Astrocyte (in vitro differentiated cells and primary cell): Measurements from ENCODE around the gene TRMT44. TPM values are rescaled to one million over a fixed set of nuclear protein-coding genes. Genes with fewer than 3 reads are reported as not detected.

Experiments
- DNase-seq: peaks from one replicate; pipeline ENCODE4 v3.0.0-alpha.2; 2010; ENCODE audit warnings: low read depth
- FAIRE-seq: peaks from 2 replicates; lab custom pipeline; 2011; peaks lifted over from hg19 to GRCh38; lab: Jason Lieb, UNC
- H2AFZ ChIP-seq: 2 replicates; pipeline ENCODE4 v1.6.0; 2012; ENCODE audit warnings: low read depth, low read length, inconsistent platforms
- H3K27ac ChIP-seq: 2 replicates; pipeline ENCODE4 v1.5.1; 2011; ENCODE audit warnings: low read depth, low read length, inconsistent platforms
- H3K27me3 ChIP-seq: 2 replicates; pipeline ENCODE4 v1.6.0; 2011; ENCODE audit warnings: low read length, inconsistent platforms; ENCODE audit not compliant: insufficient read depth
- H3K36me3 ChIP-seq: 2 replicates; pipeline ENCODE4 v1.5.1; 2011; ENCODE audit warnings: low read length, inconsistent platforms; ENCODE audit not compliant: insufficient read depth
- H3K4me1 ChIP-seq: 2 replicates; pipeline ENCODE4 v1.5.1; 2011; ENCODE audit warnings: low read length, inconsistent platforms; ENCODE audit not compliant: insufficient read depth
- H3K4me2 ChIP-seq: 2 replicates; pipeline ENCODE4 v1.6.0; 2012; ENCODE audit warnings: low read length, inconsistent platforms
- H3K4me3 ChIP-seq: 2 replicates; pipeline ENCODE4 v1.5.1; 2011; ENCODE audit warnings: low read depth, mild to moderate bottlenecking, low read length, inconsistent platforms; ENCODE audit not compliant: insufficient read depth
- H3K79me2 ChIP-seq: 2 replicates; pipeline ENCODE4 v1.6.0; 2012; ENCODE audit warnings: mild to moderate bottlenecking, low read length, inconsistent platforms; ENCODE audit not compliant: insufficient read depth
- H3K9ac ChIP-seq: 2 replicates; pipeline ENCODE4 v1.6.0; 2012; ENCODE audit warnings: mild to moderate bottlenecking, low read length, inconsistent platforms
- H3K9me3 ChIP-seq: 2 replicates; pipeline ENCODE4 v1.5.1; 2012; ENCODE audit warnings: low read depth, mild to moderate bottlenecking, low read length, inconsistent platforms; ENCODE audit not compliant: insufficient read depth
- H4K20me1 ChIP-seq: 2 replicates; pipeline ENCODE4 v1.6.0; 2012; ENCODE audit warnings: low read length, inconsistent platforms; ENCODE audit not compliant: insufficient read depth
- H3K27ac Mint-ChIP-seq: one replicate; pipeline ENCODE4 v1.8.0; 2021; ENCODE audit warnings: mild to moderate bottlenecking, mixed read lengths; ENCODE audit not compliant: unreplicated experiment
- H3K27me3 Mint-ChIP-seq: one replicate; pipeline ENCODE4 v1.8.0; 2021; ENCODE audit warnings: low read depth, mixed read lengths; ENCODE audit not compliant: unreplicated experiment
- H3K36me3 Mint-ChIP-seq: one replicate; pipeline ENCODE4 v1.8.0; 2021; ENCODE audit warnings: low read depth, mixed read lengths; ENCODE audit not compliant: unreplicated experiment
- H3K4me1 Mint-ChIP-seq: one replicate; pipeline ENCODE4 v1.8.0; 2021; ENCODE audit warnings: low read depth, mixed read lengths; ENCODE audit not compliant: unreplicated experiment
- H3K4me3 Mint-ChIP-seq: one replicate; pipeline ENCODE4 v1.8.0; 2021; ENCODE audit warnings: mild to moderate bottlenecking, moderate library complexity, mixed read lengths; ENCODE audit not compliant: unreplicated experiment
- H3K9me3 Mint-ChIP-seq: one replicate; pipeline ENCODE4 v1.8.0; 2021; ENCODE audit warnings: mild to moderate bottlenecking, mixed read lengths; ENCODE audit not compliant: unreplicated experiment
- CTCF ChIP-seq: IDR thresholded peaks from 2 replicates; pipeline ENCODE4 v1.5.1; 2011; ENCODE audit warnings: low read depth, mild to moderate bottlenecking, inconsistent platforms, low read length, moderate library complexity; ENCODE audit not compliant: insufficient read depth
- EZH2 ChIP-seq: IDR thresholded peaks from 2 replicates; pipeline ENCODE4 v1.6.1; 2012; ENCODE audit warnings: mild to moderate bottlenecking, low read length, inconsistent platforms; ENCODE audit not compliant: insufficient read depth
- total RNA-seq: library from RNA; stranded (reverse); gene quantifications from 2 replicates; pipeline ENCODE4 v1.2.1, GENCODE V29; 2021

Gene TRMT44
- total RNA-seq, 1 donor from 2014 or later, result 18.0 TPM

GRCh38 chr4:8477676-8478075 is 37.1 kb downstream of the TRMT44 start:
- no peaks in the 10 kb centered on the region for H3K36me3 ChIP-seq
- H2AFZ ChIP-seq, result no peak overlapping the region
- no peak overlapping the region for H3K4me3 Mint-ChIP-seq
- H3K27me3 Mint-ChIP-seq, result no peaks in the 10 kb centered on the region
- FAIRE-seq (no peak), DNase-seq (no peak)
- no peaks in the 10 kb centered on the region for H3K27me3 ChIP-seq
- H3K27ac ChIP-seq, result no peak overlapping the region
- no peak overlapping the region for H3K9ac ChIP-seq
- H3K4me2 ChIP-seq, result no peak overlapping the region
- peaks cover 23% of the 10 kb centered on the region for H4K20me1 ChIP-seq
- H3K9me3 Mint-ChIP-seq, result no peaks in the 10 kb centered on the region
- H3K36me3 Mint-ChIP-seq, result peaks cover 11% of the 10 kb centered on the region
- no peak overlapping the region for H3K4me3 ChIP-seq
- H3K9me3 ChIP-seq, result no peaks in the 10 kb centered on the region
- TF ChIP-seq CTCF (no peak), EZH2 (no peak)
- H3K4me1 ChIP-seq, result peaks cover 13% of the 10 kb centered on the region
- H3K4me1 Mint-ChIP-seq, result peaks cover 19% of the 10 kb centered on the region
- H3K79me2 ChIP-seq, result no peaks in the 10 kb centered on the region
- H3K27ac Mint-ChIP-seq, result no peak overlapping the region

GRCh38 chr4:8478371-8478770 is 37.8 kb downstream of the TRMT44 start:
- H3K27me3 ChIP-seq, result no peaks in the 10 kb centered on the region
- H3K36me3 Mint-ChIP-seq, result peaks cover 11% of the 10 kb centered on the region
- FAIRE-seq (no peak), DNase-seq (no peak)
- H3K36me3 ChIP-seq, result no peaks in the 10 kb centered on the region
- no peak overlapping the region for H3K4me3 ChIP-seq
- peaks cover 12% of the 10 kb centered on the region for H3K4me1 Mint-ChIP-seq
- no peak overlapping the region for H2AFZ ChIP-seq
- H3K9me3 ChIP-seq, result no peaks in the 10 kb centered on the region
- H3K79me2 ChIP-seq, result no peaks in the 10 kb centered on the region
- H3K27ac Mint-ChIP-seq, result no peak overlapping the region
- H3K9ac ChIP-seq, result no peak overlapping the region
- no peaks in the 10 kb centered on the region for H3K27me3 Mint-ChIP-seq
- H4K20me1 ChIP-seq, result peaks cover 19% of the 10 kb centered on the region
- no peaks in the 10 kb centered on the region for H3K9me3 Mint-ChIP-seq
- H3K4me2 ChIP-seq, result no peak overlapping the region
- TF ChIP-seq EZH2, result no peak
- peaks cover 6% of the 10 kb centered on the region for H3K4me1 ChIP-seq
- H3K4me3 Mint-ChIP-seq, result no peak overlapping the region
- H3K27ac ChIP-seq, result no peak overlapping the region

- Histone ChIP-seq H4K20me1 (peaks cover 16% of the 10 kb centered on the region), H2AFZ (no peak overlapping the region), H3K36me3 (no peaks in the 10 kb centered on the region), H3K4me2 (no peak overlapping the region), H3K9ac (no peak overlapping the region), H3K27ac (no peak overlapping the region), H3K4me1 (no peaks in the 10 kb centered on the region), H3K79me2 (no peaks in the 10 kb centered on the region), H3K27me3 (no peaks in the 10 kb centered on the region), H3K9me3 (no peaks in the 10 kb centered on the region), H3K4me3 (no peak overlapping the region)
- no peak for TF ChIP-seq EZH2
- TF ChIP-seq CTCF, result no peak
- FAIRE-seq (no peak), DNase-seq (no peak)
- peak overlapping the region; percentile 56 for H3K27ac Mint-ChIP-seq
- H3K4me3 Mint-ChIP-seq, result no peak overlapping the region
- no peaks in the 10 kb centered on the region for H3K27me3 Mint-ChIP-seq
- H3K9me3 Mint-ChIP-seq, result no peaks in the 10 kb centered on the region
- peaks cover 11% of the 10 kb centered on the region for H3K36me3 Mint-ChIP-seq
- H3K4me1 Mint-ChIP-seq, result peaks cover 8% of the 10 kb centered on the region
Observed at GRCh38 chr4:8478801-8479744, 38.5 kb downstream of the TRMT44 start.
